GM19238 (cell line): ENCODE data around the gene ST6GALNAC3.

Experiments
- DNase-seq: peaks from one replicate; pipeline ENCODE4 v3.0.0; 2011; ENCODE audit warnings: low spot score; ENCODE audit not compliant: insufficient read length

ST6GALNAC3 gene

GRCh38 chr1:76284842-76285241 is 210.3 kb downstream of the ST6GALNAC3 start:
- DNase-seq = no peak

GRCh38 chr1:76285578-76286135 is 211.1 kb downstream of the ST6GALNAC3 start:
- DNase-seq = no peak

- no peak for DNase-seq
These were observed 213.4 kb downstream of the ST6GALNAC3 start for GRCh38 chr1:76287917-76288316.

- DNase-seq = no peak
These were observed 214.4 kb downstream of the ST6GALNAC3 start for GRCh38 chr1:76288758-76289483.

- no peak for DNase-seq
These were observed 215.1 kb downstream of the ST6GALNAC3 start for GRCh38 chr1:76289692-76290091.

- no peak for DNase-seq
These were observed 215.7 kb downstream of the ST6GALNAC3 start for GRCh38 chr1:76290271-76290670.

GRCh38 chr1:76291191-76291590 is 216.6 kb downstream of the ST6GALNAC3 start:
- no peak for DNase-seq

- DNase-seq = no peak
These were observed 217.2 kb downstream of the ST6GALNAC3 start for GRCh38 chr1:76291737-76292136.

GRCh38 chr1:76292418-76293184 is 218.1 kb downstream of the ST6GALNAC3 start:
- peak; percentile 10 for DNase-seq

- DNase-seq = no peak
These were observed 219.3 kb downstream of the ST6GALNAC3 start for GRCh38 chr1:76293831-76294230.

- DNase-seq = peak; percentile 4
These were observed 220.1 kb downstream of the ST6GALNAC3 start for GRCh38 chr1:76294482-76295194.

- DNase-seq = no peak
These were observed 223.9 kb downstream of the ST6GALNAC3 start for GRCh38 chr1:76298399-76298798.

- no peak for DNase-seq
These were observed 224.5 kb downstream of the ST6GALNAC3 start for GRCh38 chr1:76299036-76299435.

GRCh38 chr1:76300556-76300955 is 226.0 kb downstream of the ST6GALNAC3 start:
- DNase-seq = no peak

GRCh38 chr1:76302711-76303339 is 228.3 kb downstream of the ST6GALNAC3 start:
- DNase-seq = no peak

GRCh38 chr1:76303340-76303717 is 228.8 kb downstream of the ST6GALNAC3 start:
- no peak for DNase-seq

GRCh38 chr1:76313304-76313703 is 238.8 kb downstream of the ST6GALNAC3 start:
- no peak for DNase-seq

- no peak for DNase-seq
These were observed 240.2 kb downstream of the ST6GALNAC3 start for GRCh38 chr1:76314730-76315129.

GRCh38 chr1:76317299-76317900 is 242.9 kb downstream of the ST6GALNAC3 start:
- no peak for DNase-seq

GRCh38 chr1:76330991-76331603 is 256.6 kb downstream of the ST6GALNAC3 start:
- peak; percentile 2 for DNase-seq
